NCI-H446 treated with DMSO at 0.1 percent for 48 hours (cell line): ENCODE results near the gene OR9A2.
"Not testable (repeated sequence)": the region's sequence is repeated elsewhere in the genome, so short reads cannot be mapped to it uniquely, and the experiment has no call there.

ENCODE experiments used
- DNase-seq: peaks from one replicate; lab custom pipeline; 2025; lab: John Stamatoyannopoulos, UW

OR9A2 gene

GRCh38 chr7:143016996-143017395, 9.9 kb downstream of the OR9A2 start:
- no peak for DNase-seq

GRCh38 chr7:143015926-143016490, 10.9 kb downstream of the OR9A2 start:
- DNase-seq, result no peak

- no peak for DNase-seq
Observed at GRCh38 chr7:143015084-143015483, 11.8 kb downstream of the OR9A2 start.

DNA sequence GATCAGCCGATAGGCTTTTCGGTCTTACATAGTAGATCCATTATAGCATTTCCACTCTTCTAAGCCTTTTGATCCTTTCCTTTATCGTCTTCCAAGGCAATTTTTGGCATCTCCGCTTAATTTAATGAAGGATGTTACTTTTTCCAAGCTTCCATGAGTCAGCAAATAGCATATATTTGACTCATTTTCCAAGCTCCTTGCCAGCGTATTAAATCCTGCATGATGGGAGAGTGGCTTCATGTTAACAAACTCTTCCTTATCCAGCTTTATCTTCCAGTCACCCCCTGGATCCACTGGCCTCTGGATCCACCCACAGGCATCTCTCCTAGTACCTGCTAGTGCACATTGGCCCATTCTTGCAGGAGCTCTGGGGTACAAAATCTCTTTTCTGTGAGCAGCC, 13.0 kb downstream of the OR9A2 start:
- no peak for DNase-seq

DNA sequence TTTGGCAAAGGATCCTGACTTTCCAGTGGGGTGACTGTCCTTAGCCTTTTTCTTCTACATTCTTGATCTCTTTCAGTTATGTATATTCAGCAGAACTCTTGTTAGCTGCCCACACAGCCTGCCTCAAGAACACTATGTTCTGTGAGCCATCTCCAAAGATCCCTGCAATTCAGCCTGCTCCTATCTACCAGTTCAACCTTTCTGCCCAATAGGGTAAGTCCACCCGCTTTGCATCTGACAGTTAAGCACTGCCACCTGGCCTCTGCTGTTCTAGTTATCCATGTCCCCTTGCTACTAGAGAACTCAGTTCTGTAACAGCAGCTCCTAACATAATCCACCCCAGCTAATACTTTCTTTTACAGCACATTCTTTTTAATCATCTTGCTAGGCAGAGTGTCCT, 13.5 kb downstream of the OR9A2 start:
- DNase-seq, result no peak

DNA sequence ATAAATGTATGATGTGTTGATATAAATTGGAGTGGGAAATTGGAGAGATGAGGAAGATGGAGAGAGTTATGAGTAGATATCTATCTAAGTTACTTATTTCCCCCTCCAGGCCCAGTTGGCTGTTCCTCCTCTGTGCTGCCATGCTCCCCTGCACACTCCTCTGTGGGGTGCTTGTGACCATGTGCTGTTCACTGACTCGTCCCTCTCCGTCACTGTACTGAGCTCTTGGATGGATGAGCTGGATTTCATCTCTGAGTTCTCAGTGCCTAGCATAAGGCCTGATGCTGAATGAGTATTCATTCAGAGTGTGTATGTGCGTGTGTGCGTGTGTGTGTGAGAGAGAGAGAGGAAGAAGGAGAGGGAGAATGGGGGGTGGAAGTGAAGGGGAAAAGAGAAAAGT, 14.5 kb downstream of the OR9A2 start:
- DNase-seq, result no peak

DNA sequence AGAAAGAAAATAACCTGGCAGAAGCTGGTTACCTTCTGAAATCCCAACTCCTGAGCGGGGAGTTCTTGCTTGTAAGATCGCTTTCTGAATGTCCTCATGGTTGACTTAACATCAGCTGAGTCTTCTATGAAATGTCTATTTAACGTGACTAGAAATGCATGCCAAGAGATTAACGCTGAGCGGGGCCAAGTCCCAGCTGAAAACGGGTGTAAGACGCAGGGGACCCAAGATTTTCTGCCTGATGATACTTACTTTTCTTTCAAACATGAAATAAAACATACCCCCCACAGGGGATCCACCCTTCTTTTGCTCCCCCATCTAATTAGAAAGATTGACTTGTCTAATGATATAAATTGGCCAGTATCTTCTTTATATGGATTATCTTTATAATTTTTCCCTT, 14.9 kb downstream of the OR9A2 start:
- DNase-seq, result no peak

- DNase-seq, result no peak
Observed at GRCh38 chr7:143008007-143008901, 18.7 kb downstream of the OR9A2 start.

GRCh38 chr7:143005632-143006260, 21.2 kb downstream of the OR9A2 start:
- no peak for DNase-seq

DNA sequence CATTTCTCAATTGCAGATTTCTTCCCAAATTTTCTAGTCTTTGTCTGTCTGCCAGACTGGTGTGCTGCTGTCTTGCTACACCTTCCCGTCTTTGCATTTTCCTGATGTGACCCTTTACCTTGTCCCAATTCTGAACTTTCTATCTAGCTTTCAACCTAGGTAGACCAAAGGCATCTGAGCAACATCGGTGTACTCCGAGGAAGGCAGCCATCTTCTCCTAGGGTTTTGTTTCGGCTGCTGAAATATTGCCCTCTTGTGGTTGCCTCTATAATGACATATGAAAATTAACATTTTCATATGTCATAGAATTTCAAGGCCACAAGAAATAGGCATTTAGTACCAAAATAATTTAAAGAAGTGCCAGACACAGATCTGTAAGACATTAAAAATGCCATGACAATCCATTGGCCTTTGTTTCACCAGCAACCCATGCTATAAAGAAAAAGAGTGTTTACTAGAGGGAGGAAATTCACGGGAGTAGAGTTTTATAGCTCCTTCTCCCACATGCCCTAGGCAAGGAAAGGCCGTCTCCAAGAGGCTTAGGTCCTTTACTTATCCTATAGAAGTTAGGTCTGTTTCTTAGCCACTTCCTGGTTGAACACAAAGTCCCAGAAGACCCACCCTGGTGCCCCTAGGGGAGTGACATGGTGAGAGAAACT, 23.4 kb downstream of the OR9A2 start:
- no peak for DNase-seq

- DNase-seq, result no peak
Observed at GRCh38 chr7:143002898-143003297, 24.0 kb downstream of the OR9A2 start.

DNA sequence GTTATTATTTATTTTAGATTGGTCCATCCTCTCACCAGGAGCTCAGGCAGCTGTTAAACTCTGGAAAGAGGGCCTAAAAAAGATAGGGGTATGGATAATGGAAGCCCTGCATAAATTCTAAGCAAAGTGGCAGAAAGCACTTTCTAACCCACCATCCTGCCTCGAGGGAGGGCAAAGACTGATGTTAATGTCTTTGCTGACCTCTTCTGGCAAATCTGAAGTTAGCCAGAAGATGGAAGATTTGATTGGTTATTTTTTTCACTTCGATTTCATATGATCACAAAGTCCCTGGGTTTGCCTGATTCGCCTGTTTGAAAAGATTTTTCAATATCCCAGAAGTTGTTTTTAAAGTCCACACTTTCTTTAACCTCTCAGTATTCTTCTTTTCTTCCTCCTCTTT, 24.8 kb downstream of the OR9A2 start:
- DNase-seq, result no peak

DNA sequence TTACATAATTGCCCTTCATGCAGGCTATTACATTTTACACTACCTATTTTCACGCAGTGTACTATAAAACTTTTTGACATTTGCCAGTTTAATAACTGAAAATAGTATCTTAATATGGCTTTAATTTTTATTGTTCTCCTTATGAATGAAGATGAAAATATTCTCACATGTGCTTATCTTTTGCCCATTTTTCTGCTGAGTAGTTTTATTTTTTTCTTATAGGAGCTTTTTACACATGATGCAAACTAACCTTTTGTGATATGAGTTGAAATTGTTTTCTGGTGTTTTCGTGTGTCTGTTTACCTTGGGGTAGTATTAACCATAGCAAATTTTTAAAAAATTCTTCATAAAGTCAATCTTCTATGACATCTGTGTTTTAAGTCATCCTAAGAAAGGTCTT, 26.3 kb downstream of the OR9A2 start:
- no peak for DNase-seq

- DNase-seq, result no peak
Observed at GRCh38 chr7:142999793-143000192, 27.1 kb downstream of the OR9A2 start.

GRCh38 chr7:142998966-142999365, 28.0 kb downstream of the OR9A2 start:
- DNase-seq, result no peak

GRCh38 chr7:142997456-142997989, 29.4 kb downstream of the OR9A2 start:
- DNase-seq, result no peak

DNA sequence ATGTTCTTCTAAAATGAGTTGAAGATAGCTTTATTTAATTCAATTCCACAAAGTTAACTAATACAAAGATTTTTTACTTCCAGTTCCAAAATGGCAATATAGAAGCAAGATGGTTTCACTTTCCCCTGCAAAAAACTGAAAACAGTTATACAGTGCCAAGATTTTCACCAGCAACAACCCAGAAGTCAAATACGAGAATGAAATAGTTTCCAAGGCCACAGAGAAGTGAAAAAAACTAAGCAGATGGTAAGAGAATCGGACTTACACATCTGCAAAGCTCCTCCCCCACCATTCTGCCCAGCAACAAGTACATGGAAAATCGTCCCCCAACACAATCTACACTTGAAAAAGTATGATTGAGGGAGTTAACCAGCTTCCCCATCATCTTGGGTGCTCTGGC, 34.5 kb downstream of the OR9A2 start:
- DNase-seq, result no peak

GRCh38 chr7:142984297-142984696, 42.6 kb downstream of the OR9A2 start:
- DNase-seq, result no peak

- no peak for DNase-seq
Observed at GRCh38 chr7:142983825-142984224, 43.1 kb downstream of the OR9A2 start.

GRCh38 chr7:142978402-142978801, 48.5 kb downstream of the OR9A2 start:
- not testable (repeated sequence) for DNase-seq
